ENCODE data around the gene TNFRSF13B. TPM values are rescaled to one million over a fixed set of nuclear protein-coding genes. Genes with fewer than 3 reads are reported as not detected.

The TNFRSF13B gene
- total RNA-seq, 1 experiment from 2014 or later = not detected

DNA sequence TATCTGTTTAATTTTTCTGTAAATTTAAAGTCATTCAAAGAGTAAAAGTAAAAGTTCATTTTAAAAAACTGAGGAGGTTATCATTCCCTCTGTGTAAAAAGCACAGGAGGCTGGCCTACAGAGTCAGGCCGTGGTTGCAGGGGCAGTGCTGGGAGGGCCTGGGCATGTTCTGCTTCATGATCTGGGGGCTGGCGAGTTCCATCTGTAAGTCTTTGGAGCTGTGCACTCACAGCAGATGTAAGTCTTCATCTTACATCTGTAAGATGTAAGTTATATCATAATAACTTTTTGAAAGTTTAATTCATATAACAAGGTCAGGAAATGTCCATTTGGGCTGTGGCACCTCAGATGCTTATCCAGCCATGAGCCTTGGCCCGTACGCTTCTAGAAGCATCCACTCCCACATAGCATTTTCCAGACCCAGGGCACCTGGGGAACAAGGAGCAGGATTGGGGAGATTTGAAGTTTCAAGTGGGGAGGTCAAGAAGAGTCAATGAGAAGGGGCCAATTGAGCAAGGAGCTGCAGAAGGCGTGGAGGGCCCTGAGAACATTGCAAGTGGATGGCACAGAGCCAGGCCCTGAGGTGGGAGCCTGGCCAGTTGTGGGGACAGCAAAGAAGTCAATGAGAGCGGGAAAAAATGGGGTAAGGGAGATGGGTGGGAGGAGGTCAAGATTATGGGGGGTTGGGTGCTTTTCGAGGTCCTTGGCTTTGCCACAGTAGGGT, 54.1 kb downstream of the TNFRSF13B start:
- no peak for DNase-seq (ENCODE audit: low read depth, low spot score)
- no peaks in the 10 kb centered on the region for H3K9me3 ChIP-seq (ENCODE audit: control insufficient read depth, insufficient read depth, low read depth, low read length)
- in situ Hi-C loops (cut with HindIII; ENCODE audit: low pct_unique_long_range_greater_than_20kb, low sequenced_read_pairs) = no loop called here
- CTCF ChIA-PET = no interaction called here
- peaks cover 3% of the 10 kb centered on the region; the same call in 1 of the 2 replicates for H3K4me1 ChIP-seq (ENCODE audit: control insufficient read depth, insufficient read depth, low read length)
- H3K27ac ChIP-seq (ENCODE audit: low read length) = no peak overlapping the region
- TF ChIP-seq TCF7L2 (IDR thresholded peaks at IDR 0.05; ENCODE audit: low read depth, low read length) = no peak
- TF ChIP-seq CTCF (IDR thresholded peaks at IDR 0.05) = no peak
- no peak for TF ChIP-seq SIN3A (IDR thresholded peaks at IDR 0.05; ENCODE audit: borderline replicate concordance, insufficient read depth, low read depth, low read length)
- TF ChIP-seq REST (IDR thresholded peaks at IDR 0.05; ENCODE audit: insufficient read depth in 1 of 2, low read depth in 2 of 2, low read length in 1 of 2) = no peak
- no peak for TF ChIP-seq POLR2AphosphoS5 (IDR thresholded peaks at IDR 0.05; ENCODE audit: low read depth, low read length)
- ATAC-seq = no peak
- BruUV-seq (replicated peaks) = no TSS peak
- H3K4me3 ChIP-seq (ENCODE audit: low read depth in 2 of 2, low read length in 2 of 2) = no peak overlapping the region
- intact Hi-C loops (cut with micrococcal nuclease; ENCODE audit: unreplicated experiment) = loop anchor here (10.0 kb wide), 1 partner anchor 67 kb away; no protein-coding TSS in a partner anchor
- POLR2A ChIA-PET = interaction anchor here (0.7 kb wide), 1 partner anchor 13 kb away, joined by 3 read pairs; no protein-coding TSS in a partner anchor
- H3K27me3 ChIP-seq (ENCODE audit: control insufficient read depth, insufficient read depth, low read length) = no peaks in the 10 kb centered on the region
- no peaks in the 10 kb centered on the region for H3K36me3 ChIP-seq (ENCODE audit: control insufficient read depth, insufficient read depth, low read length)

DNA sequence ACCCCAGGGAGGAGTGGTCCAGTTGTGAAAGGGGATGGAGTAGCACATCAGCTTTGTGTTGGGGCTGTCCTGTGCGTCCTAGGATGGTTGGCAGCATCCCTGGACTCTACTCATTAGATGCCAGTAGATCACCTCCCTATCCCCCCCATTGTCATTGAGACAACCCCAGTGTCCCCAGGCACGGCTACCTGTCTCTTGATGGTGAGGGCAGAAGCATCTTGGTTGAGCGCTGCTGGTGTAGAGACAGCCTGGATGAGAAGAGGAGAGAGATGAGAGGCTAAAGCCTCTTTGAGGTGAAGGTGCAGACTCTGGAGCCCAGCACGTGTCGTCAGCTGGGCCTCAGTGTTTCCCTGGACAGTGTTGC, 55.4 kb downstream of the TNFRSF13B start:
- CTCF ChIA-PET = no interaction called here
- Histone ChIP-seq H3K36me3 (ENCODE audit: control insufficient read depth, insufficient read depth, low read length) (no peaks in the 10 kb centered on the region), H3K27ac (ENCODE audit: low read length) (no peak overlapping the region), H3K4me1 (ENCODE audit: control insufficient read depth, insufficient read depth, low read length) (peaks cover 3% of the 10 kb centered on the region; the same call in 1 of the 2 replicates), H3K4me3 (ENCODE audit: low read depth in 2 of 2, low read length in 2 of 2) (no peak overlapping the region), H3K9me3 (ENCODE audit: control insufficient read depth, insufficient read depth, low read depth, low read length) (no peaks in the 10 kb centered on the region), H3K27me3 (ENCODE audit: control insufficient read depth, insufficient read depth, low read length) (no peaks in the 10 kb centered on the region)
- ATAC-seq = no peak
- DNase-seq (ENCODE audit: low read depth, low spot score) = no peak
- TF ChIP-seq POLR2AphosphoS5 (IDR thresholded peaks at IDR 0.05; ENCODE audit: low read depth, low read length) = no peak
- no peak for TF ChIP-seq CTCF (IDR thresholded peaks at IDR 0.05)
- TF ChIP-seq SIN3A (IDR thresholded peaks at IDR 0.05; ENCODE audit: borderline replicate concordance, insufficient read depth, low read depth, low read length) = no peak
- no peak for TF ChIP-seq REST (IDR thresholded peaks at IDR 0.05; ENCODE audit: insufficient read depth in 1 of 2, low read depth in 2 of 2, low read length in 1 of 2)
- TF ChIP-seq TCF7L2 (IDR thresholded peaks at IDR 0.05; ENCODE audit: low read depth, low read length) = no peak
- intact Hi-C loops (cut with micrococcal nuclease; ENCODE audit: unreplicated experiment) (loop anchor here (10.0 kb wide), 1 partner anchor 68 kb away; no protein-coding TSS in a partner anchor), in situ Hi-C loops (cut with HindIII; ENCODE audit: low pct_unique_long_range_greater_than_20kb, low sequenced_read_pairs) (no loop called here)
- no TSS peak for BruUV-seq (replicated peaks)
- POLR2A ChIA-PET = no interaction called here
